HG03060 (cell line): Measurements from ENCODE around the gene RAI14.
"Not testable (repeated sequence)": the region's sequence is repeated elsewhere in the genome, so short reads cannot be mapped to it uniquely, and the experiment has no call there.

ENCODE experiments used
- ATAC-seq: cut with Tn5 transposase; IDR thresholded peaks from one replicate; pipeline ENCODE4 v1.9.1; 2021; ENCODE audit warnings: low read depth, moderate number of reproducible peaks; ENCODE audit not compliant: unreplicated experiment

RAI14 gene

DNA sequence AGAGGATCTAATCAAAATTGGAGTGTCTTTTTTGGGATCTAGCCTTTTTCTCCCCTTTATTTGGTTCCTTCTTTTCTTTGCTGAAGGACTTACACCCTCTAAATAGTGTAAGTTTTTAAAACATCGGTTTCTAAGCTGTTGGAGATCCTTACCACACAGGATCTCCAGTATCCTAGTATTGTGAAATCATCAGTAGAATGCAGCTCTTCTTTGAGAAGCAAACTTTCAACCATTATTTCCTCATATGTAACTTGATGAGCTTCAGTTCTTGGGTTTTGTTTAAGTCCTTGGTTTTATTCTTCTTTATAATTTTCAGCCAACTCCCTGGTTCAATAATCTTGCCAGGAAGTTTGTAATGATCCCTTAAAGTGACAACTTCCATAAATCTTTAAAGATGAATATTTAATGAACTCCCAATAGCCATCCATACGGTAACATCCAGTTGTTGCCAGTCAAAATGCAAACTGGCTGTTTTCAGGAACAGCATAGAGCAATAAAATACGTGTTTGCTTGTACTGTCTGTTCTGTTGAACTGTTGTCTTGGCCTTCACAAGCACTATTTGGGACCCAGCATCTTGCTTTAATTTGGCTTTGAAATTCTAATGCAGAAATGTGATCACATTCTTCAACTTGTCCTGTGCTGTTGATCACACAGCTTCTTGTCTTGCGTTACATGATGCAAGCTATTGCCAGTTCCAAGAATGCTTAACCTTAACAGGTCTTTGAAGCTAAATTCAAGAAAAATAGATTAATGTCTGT is 148.0 kb downstream of the RAI14 start:
- ATAC-seq: no peak

DNA sequence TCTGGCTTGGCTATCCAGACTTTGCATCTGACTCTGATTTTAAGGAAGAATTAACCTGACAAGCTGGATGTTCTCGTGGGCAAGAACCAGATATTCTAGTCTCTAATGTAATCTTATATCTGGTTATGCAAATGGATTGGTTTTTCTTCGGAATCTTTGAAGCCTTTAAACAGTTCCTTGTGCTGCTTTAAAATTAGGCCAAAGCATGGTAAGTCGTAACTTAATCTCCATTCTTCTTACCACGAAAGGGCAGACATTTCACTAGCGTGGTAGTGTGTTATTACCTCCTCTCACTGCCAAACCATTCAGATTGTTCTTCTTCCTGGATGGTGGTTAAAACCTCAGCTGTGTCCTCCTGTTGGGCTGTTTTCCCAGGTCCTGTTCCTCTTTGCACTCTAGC is 148.8 kb downstream of the RAI14 start:
- no peak for ATAC-seq

DNA sequence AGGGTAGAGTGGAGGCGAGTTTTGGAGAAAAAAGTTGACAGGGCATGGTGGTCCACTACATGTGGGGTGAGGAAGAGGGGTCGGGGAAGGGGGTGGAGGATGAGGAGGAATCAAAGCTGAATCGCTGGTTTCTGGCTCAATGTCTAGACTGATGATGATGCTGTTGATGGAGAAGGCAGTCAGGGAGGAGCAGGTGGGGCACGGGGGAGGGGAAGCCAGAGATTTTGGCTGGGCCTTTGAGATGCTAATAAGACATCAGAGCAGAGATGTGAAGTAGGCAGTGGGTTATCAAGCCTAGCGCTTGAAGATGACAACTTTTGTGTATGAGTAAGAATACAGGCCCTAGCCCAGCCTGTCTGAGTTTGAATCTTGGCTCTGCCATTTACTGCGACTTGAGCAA is 150.4 kb downstream of the RAI14 start:
- no peak for ATAC-seq

DNA sequence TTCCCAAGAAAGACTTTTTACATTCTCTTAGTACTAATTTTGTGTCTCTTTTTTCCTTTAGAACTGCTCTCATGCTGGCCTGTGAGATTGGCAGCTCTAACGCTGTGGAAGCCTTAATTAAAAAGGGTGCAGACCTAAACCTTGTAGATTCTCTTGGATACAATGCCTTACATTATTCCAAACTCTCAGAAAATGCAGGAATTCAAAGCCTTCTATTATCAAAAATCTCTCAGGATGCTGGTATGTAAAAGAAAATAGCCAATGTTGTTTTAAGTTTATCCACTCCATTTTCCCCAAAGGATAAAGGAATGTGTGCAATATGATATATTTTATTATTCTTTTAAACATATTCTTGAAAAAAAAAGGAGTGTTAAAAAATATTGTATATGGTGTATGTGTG is 155.6 kb downstream of the RAI14 start:
- ATAC-seq: no peak

GRCh38 chr5:34813509-34813908 is 157.4 kb downstream of the RAI14 start:
- ATAC-seq: no peak

DNA sequence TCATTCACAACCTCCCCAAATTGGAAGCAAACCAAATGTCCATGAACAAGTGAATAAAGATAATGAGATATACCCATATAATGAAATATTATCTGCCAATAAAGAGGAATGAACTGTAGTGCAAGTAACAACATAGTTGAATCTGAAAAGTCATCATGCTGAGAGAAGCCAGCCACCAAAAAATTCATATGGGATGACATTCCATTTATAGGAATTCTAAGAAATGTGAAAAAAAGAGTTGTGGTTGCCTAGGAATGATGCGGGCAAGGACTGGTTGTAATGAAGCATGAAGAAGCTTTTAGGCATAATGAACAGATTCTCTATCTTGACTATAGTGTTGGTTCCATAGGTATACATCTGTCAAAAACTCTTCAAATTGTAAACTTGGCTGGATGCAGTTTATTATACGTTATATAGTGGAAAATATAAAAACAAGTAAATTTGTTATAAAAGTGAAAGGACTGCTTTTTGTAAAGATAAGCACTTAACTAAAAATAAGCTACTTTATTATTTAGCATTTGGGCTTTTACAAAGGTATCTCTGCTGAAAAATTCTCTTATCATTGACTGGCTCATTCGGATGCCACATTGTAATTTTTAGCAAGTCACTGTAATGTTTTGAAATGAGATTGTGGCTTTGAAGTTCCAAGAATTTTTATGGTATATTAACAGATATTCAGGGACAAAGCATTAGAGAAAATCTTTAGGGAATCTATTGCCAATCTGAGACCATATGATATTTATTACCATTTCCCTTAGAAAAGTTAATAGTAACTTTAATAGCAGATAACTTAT is 161.6 kb downstream of the RAI14 start:
- no peak for ATAC-seq

- no peak for ATAC-seq
Measured at GRCh38 chr5:34818717-34819116, 162.6 kb downstream of the RAI14 start.

GRCh38 chr5:34820593-34820992 is 164.5 kb downstream of the RAI14 start:
- ATAC-seq: no peak

GRCh38 chr5:34822956-34823715 is 167.0 kb downstream of the RAI14 start:
- no peak for ATAC-seq

GRCh38 chr5:34826347-34826746 is 170.2 kb downstream of the RAI14 start:
- ATAC-seq: no peak

GRCh38 chr5:34827588-34828506 is 171.7 kb downstream of the RAI14 start:
- ATAC-seq: no peak

GRCh38 chr5:34830827-34831226 is 174.7 kb downstream of the RAI14 start:
- ATAC-seq: not testable (repeated sequence)

GRCh38 chr5:34831303-34831702 is 175.2 kb downstream of the RAI14 start:
- ATAC-seq: no peak

DNA sequence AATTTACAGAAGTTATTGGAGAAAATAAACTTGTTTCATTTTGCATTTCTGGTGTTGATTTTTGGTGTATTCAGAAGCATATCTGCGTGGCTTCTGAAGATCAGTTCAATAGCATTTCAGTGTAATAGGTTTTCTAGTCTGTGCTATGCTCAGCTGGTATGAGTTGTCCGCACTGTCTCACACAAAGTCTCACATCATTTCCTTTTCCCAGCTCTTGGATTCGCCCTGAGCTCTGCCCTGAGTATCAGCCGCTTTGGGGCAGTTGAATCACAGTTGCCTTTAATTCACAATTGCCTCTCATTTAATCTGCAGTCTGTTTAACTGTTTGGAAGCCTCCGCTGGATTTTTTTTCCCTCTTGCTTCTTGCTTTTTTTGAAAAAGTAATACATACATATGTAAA is 176.4 kb downstream of the RAI14 start:
- ATAC-seq: no peak

GRCh38 chr5:34833090-34833489 is 177.0 kb downstream of the RAI14 start:
- ATAC-seq: no peak

- ATAC-seq: no peak
Measured at GRCh38 chr5:34833976-34834793, 178.1 kb downstream of the RAI14 start.

DNA sequence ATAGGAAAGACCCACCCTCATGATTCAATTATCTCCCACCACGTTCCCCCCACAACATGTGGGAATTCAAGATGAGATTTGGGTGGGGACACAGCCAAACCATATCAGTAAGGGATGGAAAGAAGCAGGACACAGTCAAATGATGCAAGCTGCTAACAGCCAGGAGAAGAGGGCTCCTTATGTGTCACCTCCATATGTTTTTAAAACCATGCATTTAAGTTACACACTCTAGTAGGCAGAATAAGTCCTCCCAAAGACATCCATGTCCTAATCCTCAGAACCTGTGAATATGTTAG is 178.6 kb downstream of the RAI14 start:
- no peak for ATAC-seq

- ATAC-seq: no peak
Measured at GRCh38 chr5:34835664-34836063, 179.5 kb downstream of the RAI14 start.
